GM15510 (cell line): Measurements from ENCODE around the gene ECI2.

Source experiments
- POLR2A ChIP-seq: IDR thresholded peaks from 3 replicates; pipeline ENCODE4 v1.6.1; 2011; ENCODE audit warnings: borderline replicate concordance; ENCODE audit not compliant: insufficient read length; ENCODE audit errors: extremely low read depth

ECI2 gene

DNA sequence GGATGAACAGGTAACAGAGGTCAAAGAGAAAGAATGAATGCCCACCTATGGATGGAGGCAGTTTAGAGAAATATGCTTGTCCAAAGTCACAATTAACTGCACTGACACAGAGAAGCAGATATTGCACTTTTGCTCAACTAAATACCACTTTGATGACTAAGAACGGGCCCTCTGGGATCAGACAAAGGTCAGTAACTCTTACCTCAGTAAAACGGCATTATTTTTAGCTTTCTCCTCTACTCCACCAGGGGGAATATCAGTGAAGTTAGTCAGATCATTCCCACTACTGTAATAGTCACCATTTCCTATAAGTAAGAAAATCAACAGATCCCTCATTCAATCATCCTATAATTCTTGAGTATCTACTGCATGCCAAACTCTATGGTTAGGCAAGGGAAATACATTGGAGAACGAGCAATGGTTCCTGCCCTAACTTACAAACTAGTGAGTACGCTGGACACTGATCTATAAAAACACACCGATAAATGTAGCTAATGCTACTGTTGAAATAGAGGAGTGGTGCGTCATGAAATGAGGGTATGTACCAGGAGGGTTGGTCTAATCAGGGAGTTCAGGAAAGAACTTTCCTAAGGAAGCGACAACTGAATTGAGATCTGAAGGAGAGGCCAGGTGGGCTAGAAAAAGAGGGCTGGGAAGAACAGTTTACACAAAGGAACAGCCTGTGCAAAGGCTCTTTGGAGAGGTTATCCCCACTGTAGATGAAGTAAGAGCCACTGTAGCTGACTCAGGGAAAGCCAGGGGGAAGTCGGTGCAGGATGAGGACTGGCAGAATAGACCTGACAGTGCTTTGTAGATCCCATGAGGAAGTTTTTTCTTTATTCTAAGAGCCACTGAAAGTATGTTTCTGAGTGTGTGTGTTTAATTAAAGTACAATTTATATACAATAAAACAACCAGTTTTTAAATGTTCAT, 9.2 kb downstream of the ECI2 start:
- TF ChIP-seq POLR2A: no peak

DNA sequence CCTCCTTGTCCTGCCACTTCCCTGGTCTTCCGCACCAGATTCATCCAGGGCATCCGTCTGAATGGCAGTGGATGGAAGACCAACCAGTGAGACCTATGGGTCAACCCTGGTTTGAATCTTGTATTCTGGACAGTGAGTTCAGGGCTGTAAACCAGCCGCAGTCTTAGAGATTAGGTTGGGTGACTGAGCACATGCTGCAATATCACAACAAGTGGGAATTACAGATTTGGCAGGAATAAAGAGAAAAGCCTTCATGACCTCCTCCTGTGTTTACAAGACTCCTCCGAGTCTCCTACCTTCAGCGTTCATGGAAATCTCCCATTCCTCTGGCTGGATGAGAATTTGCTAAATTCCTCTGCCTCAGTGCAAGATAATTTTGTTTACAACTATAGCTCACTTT, 9.9 kb downstream of the ECI2 start:
- TF ChIP-seq POLR2A: no peak

DNA sequence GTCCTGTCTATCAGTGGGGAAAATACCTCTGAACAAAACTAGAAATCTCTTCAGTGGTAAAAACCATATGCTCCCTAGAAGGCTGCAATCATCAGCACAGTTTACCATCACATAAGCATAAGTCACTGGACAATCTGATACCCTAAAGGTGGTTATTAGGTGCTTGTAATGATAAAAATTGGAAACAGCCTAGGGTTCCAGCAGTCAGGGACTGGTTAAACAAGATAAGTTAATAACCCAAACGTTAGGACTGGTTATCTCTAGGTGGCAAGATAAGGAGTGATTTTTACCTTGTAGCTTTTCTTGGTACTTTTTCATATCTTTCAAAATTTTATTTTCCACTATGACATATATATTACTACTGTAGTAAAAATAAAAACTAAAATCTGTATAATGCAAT, 11.0 kb downstream of the ECI2 start:
- no peak for TF ChIP-seq POLR2A

DNA sequence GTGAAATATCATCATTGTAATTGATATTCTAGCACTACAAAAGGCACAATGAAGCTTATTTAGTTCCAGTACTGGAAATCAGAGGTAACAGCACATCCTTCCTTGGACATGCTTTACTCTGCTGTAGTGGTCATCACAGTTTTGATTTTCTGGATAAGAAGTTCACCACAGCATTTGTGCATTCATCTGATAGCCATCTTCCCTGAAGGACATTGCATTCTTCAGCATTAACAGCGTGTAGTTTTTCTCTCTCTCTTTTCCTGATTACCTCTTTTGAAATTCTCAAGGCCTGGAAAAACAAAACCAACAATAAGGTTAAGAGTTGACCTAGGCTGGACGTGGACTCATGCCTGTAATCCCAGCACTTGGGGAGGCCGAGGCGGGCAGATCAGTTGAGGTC, 19.6 kb downstream of the ECI2 start:
- TF ChIP-seq POLR2A: no peak

DNA sequence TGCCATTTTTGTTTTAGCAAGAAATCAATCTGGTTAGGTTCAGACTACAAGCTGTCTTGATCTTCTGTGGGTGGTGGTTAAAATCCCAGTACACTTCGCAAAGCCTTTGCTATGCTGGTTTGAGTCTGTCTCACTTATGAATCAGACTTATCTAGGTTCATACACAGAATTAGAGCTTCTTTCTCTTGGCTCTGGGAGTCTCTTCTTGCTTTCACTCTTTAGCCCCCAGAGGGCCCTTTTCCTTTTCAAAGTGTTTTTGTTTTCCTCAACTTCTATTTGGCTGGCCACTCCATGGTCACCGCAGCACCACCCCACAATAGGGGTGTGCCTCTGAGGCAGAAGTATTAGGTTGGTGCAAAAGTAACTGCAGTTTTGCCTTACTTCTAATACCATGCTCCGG, 21.3 kb downstream of the ECI2 start:
- TF ChIP-seq POLR2A: no peak

DNA sequence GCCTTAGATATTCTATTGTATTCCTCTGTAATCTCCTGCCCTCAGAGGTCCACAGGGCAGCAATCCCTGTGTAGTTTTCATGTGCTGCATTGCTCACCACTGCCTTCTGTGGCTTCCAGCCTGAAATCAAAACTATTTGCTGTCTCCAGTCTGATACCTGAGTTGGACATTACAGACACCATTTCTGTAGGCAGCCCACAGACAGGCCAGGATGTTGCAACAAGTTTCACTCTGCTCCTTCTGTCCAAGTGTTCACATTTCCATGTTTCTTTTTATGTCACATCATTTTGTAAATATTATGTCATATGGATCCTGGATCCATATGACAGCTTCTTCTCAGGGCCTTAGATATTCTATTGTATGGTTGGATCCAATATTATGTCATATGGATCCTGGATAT, 21.7 kb downstream of the ECI2 start:
- TF ChIP-seq POLR2A: no peak

DNA sequence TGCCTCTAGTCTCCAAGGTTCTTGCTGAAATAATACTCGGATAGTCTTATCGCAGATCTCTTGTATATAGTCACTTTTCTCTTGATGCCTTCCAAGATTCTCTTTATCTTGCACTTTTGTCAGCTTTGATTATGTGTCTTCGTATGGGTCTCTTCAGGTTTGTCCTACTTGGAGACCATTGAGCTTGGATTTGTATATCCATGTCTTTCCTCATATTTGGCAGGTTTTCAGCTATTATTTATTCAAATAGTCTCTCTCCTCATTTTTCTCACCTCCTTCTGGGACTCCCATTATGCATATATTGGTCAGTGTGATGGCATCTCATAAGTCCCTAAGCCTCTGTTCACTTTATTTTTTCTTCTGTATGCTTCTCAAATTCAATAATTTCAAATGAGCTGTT, 23.0 kb downstream of the ECI2 start:
- no peak for TF ChIP-seq POLR2A

DNA sequence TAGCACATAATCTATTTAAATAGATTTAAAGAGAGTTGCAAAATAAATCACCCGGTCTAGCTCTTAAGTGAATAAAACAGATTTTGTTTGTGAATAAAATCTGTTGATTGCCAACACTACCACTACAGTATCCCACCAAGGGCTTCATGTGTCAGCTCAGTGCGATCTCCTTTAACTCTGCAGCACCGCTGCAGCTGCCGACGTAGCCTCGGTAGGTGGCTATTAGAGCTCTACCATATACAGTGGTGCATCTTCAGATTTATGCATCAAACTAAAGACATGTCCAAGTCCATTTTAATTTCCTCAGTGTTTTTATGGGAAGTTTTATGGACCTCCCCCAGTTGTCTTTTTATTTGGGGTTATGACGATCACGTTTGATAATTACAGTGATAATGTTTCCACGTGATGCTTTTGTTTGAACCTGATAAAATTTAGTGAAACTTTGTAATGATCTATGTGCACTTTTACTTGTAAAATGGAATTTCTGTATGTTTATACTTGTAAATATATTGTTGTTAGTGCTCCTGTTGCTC, 26.7 kb downstream of the ECI2 start:
- TF ChIP-seq POLR2A: no peak

DNA sequence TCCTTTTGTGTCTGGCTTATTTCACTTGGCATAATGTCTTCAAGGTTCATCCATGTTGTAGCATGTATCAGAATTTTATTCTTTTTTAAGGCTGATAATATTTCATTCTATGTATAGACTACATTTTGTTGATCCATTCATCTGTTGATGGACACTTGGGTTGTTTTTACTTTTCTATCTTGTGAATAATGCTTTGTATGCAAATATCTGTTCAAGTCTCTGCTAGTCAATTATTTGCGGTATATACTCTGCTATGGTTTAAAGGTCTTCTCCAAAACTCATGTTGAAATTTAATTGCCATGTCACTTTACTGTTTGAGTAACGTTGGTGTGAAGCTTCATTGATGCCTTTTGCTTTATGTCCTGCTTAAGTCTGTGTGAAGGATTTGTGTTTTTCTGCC, 27.5 kb downstream of the ECI2 start:
- TF ChIP-seq POLR2A: no peak

DNA sequence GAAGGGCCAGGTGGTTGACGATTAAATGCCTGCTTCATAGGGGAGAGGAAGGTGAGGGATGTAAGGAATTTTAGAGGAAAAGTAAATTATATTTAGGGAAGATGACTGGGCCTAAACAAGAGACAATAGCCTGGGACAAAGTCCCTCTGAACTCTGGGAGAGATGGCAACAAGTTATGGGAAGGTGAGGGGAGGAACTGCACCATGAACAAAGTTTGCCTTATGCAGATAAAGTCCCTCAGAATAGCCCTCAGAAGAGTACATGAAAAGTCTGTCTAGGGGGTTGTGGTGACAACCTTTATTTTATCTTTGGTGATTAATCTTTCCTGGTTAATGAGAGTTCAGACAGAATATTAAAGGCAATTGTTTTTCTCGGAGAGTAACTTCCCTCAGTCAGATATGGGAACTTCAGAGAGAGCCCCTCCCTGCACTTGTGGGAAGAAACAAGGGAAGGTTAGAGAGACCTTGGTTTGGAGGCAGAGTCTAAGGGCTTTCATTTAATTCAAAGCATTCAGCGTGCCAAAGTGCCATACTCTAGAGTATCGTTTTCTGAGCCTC, 29.3 kb downstream of the ECI2 start:
- TF ChIP-seq POLR2A: no peak

DNA sequence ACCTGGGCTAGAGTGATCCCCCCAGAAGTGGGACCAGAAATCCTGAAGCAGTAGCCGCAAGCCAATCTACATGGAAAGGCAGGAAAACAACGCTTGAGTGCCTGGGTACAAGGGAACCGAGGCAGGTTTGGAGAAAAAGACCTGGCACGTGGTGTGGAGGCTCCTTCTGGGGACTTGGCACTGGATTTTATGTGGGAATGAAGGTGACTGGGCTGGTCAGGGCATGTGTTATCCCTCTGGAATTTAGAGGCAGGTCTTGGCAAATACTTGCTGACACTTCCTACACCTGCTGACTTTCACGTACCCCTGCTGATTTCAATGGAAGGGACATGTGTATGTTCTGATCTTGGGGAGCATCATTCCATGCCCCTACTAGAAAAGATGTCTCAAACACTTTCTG, 31.4 kb downstream of the ECI2 start:
- TF ChIP-seq POLR2A: no peak

DNA sequence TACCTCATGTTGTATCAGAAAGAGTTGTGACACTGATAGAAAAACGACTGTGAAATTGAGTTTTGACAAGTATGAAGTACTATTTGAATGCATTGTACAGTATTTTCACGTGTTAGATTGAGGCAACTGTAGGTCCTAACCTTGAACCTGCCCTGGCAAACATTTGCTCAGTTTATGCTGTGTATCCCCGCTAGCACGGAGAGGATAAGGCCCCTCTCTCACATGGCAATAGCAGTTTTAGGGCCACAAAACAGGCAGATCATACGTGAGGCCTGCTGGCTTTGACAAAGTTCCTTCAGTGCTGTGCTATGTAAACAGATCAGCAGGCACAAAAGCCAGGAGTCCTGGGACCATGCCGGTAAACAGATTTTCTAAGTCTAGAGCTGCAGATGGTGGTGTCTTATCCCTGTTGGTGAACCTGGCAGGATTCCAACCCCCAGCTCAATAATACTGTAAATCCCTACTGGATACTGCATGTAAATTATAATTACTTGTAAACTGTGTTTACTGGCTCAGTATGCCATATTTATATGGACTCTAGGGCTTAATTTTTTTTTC, 32.6 kb downstream of the ECI2 start:
- TF ChIP-seq POLR2A: no peak

DNA sequence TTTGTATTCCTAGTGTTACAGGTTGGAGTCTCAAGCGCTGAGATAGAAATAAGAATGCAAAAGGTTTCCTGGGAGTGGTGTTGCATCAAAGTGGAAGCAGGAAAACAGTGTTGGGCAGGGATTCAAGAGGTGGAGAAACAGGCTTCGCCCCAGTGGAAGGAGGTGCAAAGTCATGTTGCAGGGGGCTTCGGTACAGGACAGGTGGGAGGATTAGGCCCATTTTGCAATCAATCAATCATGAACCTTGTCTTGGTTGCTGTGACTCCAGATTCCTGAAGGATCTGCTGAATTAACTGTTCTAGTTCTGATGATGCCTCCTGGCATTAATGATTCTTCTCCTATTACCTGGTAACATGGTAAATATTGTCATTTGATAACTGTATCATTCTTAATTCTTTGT, 34.1 kb downstream of the ECI2 start:
- TF ChIP-seq POLR2A: no peak

DNA sequence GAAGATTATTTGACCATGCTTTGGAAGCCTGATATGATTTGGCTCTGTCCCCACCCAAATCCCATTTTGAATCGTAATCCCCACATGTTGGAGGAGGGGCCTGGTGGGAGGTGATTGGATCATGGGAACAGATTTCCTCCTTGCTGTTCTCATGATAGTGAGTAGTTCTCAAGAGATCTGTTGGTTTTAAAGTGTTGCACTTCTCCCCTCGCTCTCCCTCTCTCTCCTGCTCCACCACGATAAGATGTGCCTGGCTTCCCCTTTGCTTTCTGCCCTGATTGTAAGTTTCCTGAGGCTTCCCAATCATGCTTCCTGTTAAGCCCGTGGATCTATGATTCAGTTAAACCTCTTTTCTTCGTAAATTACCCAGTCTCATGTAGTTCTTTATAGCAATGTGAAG, 34.7 kb downstream of the ECI2 start:
- TF ChIP-seq POLR2A: no peak

DNA sequence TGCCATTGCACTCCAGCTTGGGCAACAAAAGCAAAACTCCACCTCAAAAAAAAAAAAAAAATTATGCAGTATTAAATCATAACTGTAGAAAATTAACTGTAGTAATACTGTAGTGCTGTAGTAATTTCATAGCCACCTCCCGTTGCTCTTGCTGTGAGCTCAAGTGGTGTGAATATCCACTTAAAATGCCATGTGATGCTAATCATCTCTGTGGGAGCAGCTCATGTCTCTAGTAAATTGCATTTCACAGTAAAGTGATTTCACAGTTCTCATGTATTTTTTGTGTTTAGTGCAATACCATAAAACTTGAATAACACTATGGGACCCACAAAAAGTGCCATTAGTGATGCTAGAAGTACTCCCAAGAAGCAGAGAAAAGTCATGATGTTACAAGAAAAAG, 42.1 kb downstream of the ECI2 start:
- no peak for TF ChIP-seq POLR2A

DNA sequence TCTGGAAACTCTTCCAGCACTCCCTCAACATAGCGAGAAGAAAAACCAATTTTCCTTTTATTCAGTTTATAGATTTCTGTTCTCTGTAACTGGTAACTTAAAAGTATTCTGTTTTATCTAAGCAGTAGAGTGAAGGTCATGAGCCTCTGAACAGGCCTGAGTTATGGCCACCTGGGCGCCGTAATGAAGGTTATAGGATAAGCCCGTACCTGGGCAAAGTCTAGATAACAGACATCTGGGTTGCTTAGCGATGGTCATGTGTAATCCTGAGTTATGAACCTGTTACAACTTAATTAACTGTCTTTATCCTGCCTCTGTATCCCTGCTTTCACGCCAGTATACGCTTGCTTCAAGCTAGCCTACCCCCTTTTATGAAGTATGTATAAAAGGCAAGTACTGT, 43.4 kb downstream of the ECI2 start:
- TF ChIP-seq POLR2A: no peak
